ENCODE results near the gene NISCH.
A peak's percentile ranks its signal among the peaks of the same experiment; 100 is the strongest.

NISCH gene

GRCh38 chr3:52527732-52528585 lies 72.6 kb downstream of the NISCH start:
- no peak for DNase-seq

- no peak for DNase-seq
Measured at GRCh38 chr3:52528586-52529375, 73.4 kb downstream of the NISCH start.

- no peak for DNase-seq
Measured at GRCh38 chr3:52529376-52530333, 74.3 kb downstream of the NISCH start.

GRCh38 chr3:52530918-52531826 lies 75.8 kb downstream of the NISCH start:
- DNase-seq = peak; percentile 6

- no peak for DNase-seq
Measured at GRCh38 chr3:52531860-52532516, 76.6 kb downstream of the NISCH start.

GRCh38 chr3:52532517-52532837 lies 77.1 kb downstream of the NISCH start:
- peak; percentile 34 for DNase-seq

- peak; percentile 47 for DNase-seq
Measured at GRCh38 chr3:52532838-52533622, 77.6 kb downstream of the NISCH start.

- peak; percentile 92 for DNase-seq
Measured at GRCh38 chr3:52533623-52534280, 78.3 kb downstream of the NISCH start, which contains the start of gene NT5DC2. NT5DC2 (minus strand) TSS chr3:52533857; CDS start chr3:52533737, 120 bp downstream.

- DNase-seq = peak; percentile 75
Measured at GRCh38 chr3:52534281-52535183, 79.1 kb downstream of the NISCH start.

GRCh38 chr3:52535411-52536111 lies 80.2 kb downstream of the NISCH start:
- DNase-seq = peak; percentile 3

- no peak for DNase-seq
Measured at GRCh38 chr3:52536112-52536368, 80.6 kb downstream of the NISCH start.

GRCh38 chr3:52536369-52537164 lies 81.2 kb downstream of the NISCH start, which contains the start of gene UQCC5:
UQCC5 (plus strand) TSS chr3:52536605; CDS start chr3:52536756, 151 bp downstream.
- DNase-seq = peak; percentile 98

GRCh38 chr3:52537165-52537620 lies 81.8 kb downstream of the NISCH start:
- DNase-seq = no peak

- DNase-seq = no peak
Measured at GRCh38 chr3:52537726-52538421, 82.5 kb downstream of the NISCH start.

- DNase-seq = no peak
Measured at GRCh38 chr3:52539010-52539653, 83.7 kb downstream of the NISCH start.

GRCh38 chr3:52541050-52541449 lies 85.6 kb downstream of the NISCH start:
- DNase-seq = no peak
